Measurements from ENCODE around the gene UVRAG. TPM values are rescaled to one million over a fixed set of nuclear protein-coding genes. Genes with fewer than 3 reads are reported as not detected.
A peak's percentile ranks its signal among the peaks of the same experiment; 100 is the strongest.
"Not testable (repeated sequence)": the region's sequence is repeated elsewhere in the genome, so short reads cannot be mapped to it uniquely, and the experiment has no call there.

The UVRAG gene
- total RNA-seq, 1 donor = 28.2 TPM

- no peak overlapping the region for H3K4me3 ChIP-seq (ENCODE audit: insufficient read depth, low read length)
- H3K79me2 ChIP-seq (ENCODE audit: insufficient read depth, low read length) = no peaks in the 10 kb centered on the region
- no peak overlapping the region for H3K27ac ChIP-seq (ENCODE audit: low read depth, low read length)
- no peaks in the 10 kb centered on the region for H3K9me3 ChIP-seq (ENCODE audit: low read depth, low read length)
- H3K27me3 ChIP-seq (ENCODE audit: insufficient read depth, low read length) = no peaks in the 10 kb centered on the region
- no peak for TF ChIP-seq CTCF (IDR thresholded peaks at IDR 0.05; ENCODE audit: extremely low read depth, low read depth, low read length)
- no peak for DNase-seq (ENCODE audit: insufficient read length, low spot score, missing footprints)
- H4K20me1 ChIP-seq (ENCODE audit: insufficient read depth, low read length) = peaks cover 3% of the 10 kb centered on the region
- no peak overlapping the region for H3K4me2 ChIP-seq (ENCODE audit: insufficient read depth, low read length)
- no peak overlapping the region for H2AFZ ChIP-seq (ENCODE audit: low read length)
- peaks cover 8% of the 10 kb centered on the region for H3K4me1 ChIP-seq (ENCODE audit: insufficient read depth, low read length)
- H3K36me3 ChIP-seq (ENCODE audit: insufficient read depth, low read length) = no peaks in the 10 kb centered on the region
Measured at GRCh38 chr11:76049511-76049910, 234.5 kb downstream of the UVRAG start.

- DNase-seq (ENCODE audit: insufficient read length, low spot score, missing footprints) = no peak
- Histone ChIP-seq H3K9me3 (ENCODE audit: low read depth, low read length) (no peaks in the 10 kb centered on the region), H3K4me1 (ENCODE audit: insufficient read depth, low read length) (peaks cover 6% of the 10 kb centered on the region), H3K79me2 (ENCODE audit: insufficient read depth, low read length) (no peaks in the 10 kb centered on the region), H2AFZ (ENCODE audit: low read length) (no peak overlapping the region), H3K4me2 (ENCODE audit: insufficient read depth, low read length) (no peak overlapping the region), H3K4me3 (ENCODE audit: insufficient read depth, low read length) (no peak overlapping the region), H3K36me3 (ENCODE audit: insufficient read depth, low read length) (no peaks in the 10 kb centered on the region), H3K27me3 (ENCODE audit: insufficient read depth, low read length) (no peaks in the 10 kb centered on the region), H4K20me1 (ENCODE audit: insufficient read depth, low read length) (peaks cover 3% of the 10 kb centered on the region), H3K27ac (ENCODE audit: low read depth, low read length) (no peak overlapping the region)
- no peak for TF ChIP-seq CTCF (IDR thresholded peaks at IDR 0.05; ENCODE audit: extremely low read depth, low read depth, low read length)
Measured at GRCh38 chr11:76051937-76052336, 236.9 kb downstream of the UVRAG start.

GRCh38 chr11:76054330-76054729, 239.3 kb downstream of the UVRAG start:
- Histone ChIP-seq H3K4me2 (ENCODE audit: insufficient read depth, low read length) (no peak overlapping the region), H4K20me1 (ENCODE audit: insufficient read depth, low read length) (peaks cover 3% of the 10 kb centered on the region), H3K36me3 (ENCODE audit: insufficient read depth, low read length) (no peaks in the 10 kb centered on the region), H3K4me3 (ENCODE audit: insufficient read depth, low read length) (no peak overlapping the region), H2AFZ (ENCODE audit: low read length) (no peak overlapping the region), H3K27ac (ENCODE audit: low read depth, low read length) (no peak overlapping the region), H3K79me2 (ENCODE audit: insufficient read depth, low read length) (no peaks in the 10 kb centered on the region), H3K4me1 (ENCODE audit: insufficient read depth, low read length) (no peaks in the 10 kb centered on the region), H3K9me3 (ENCODE audit: low read depth, low read length) (no peaks in the 10 kb centered on the region), H3K27me3 (ENCODE audit: insufficient read depth, low read length) (no peaks in the 10 kb centered on the region)
- DNase-seq (ENCODE audit: insufficient read length, low spot score, missing footprints) = peak; percentile 39
- no peak for TF ChIP-seq CTCF (IDR thresholded peaks at IDR 0.05; ENCODE audit: extremely low read depth, low read depth, low read length)

- Histone ChIP-seq H3K27me3 (ENCODE audit: insufficient read depth, low read length) (no peaks in the 10 kb centered on the region), H3K9me3 (ENCODE audit: low read depth, low read length) (no peaks in the 10 kb centered on the region), H3K4me3 (ENCODE audit: insufficient read depth, low read length) (no peak overlapping the region), H4K20me1 (ENCODE audit: insufficient read depth, low read length) (peaks cover 1% of the 10 kb centered on the region), H3K4me2 (ENCODE audit: insufficient read depth, low read length) (no peak overlapping the region), H3K27ac (ENCODE audit: low read depth, low read length) (no peak overlapping the region), H2AFZ (ENCODE audit: low read length) (no peak overlapping the region), H3K36me3 (ENCODE audit: insufficient read depth, low read length) (no peaks in the 10 kb centered on the region), H3K79me2 (ENCODE audit: insufficient read depth, low read length) (no peaks in the 10 kb centered on the region), H3K4me1 (ENCODE audit: insufficient read depth, low read length) (no peaks in the 10 kb centered on the region)
- TF ChIP-seq CTCF (IDR thresholded peaks at IDR 0.05; ENCODE audit: extremely low read depth, low read depth, low read length) = no peak
- no peak for DNase-seq (ENCODE audit: insufficient read length, low spot score, missing footprints)
Measured at GRCh38 chr11:76056876-76057275, 241.9 kb downstream of the UVRAG start.

- H3K27ac ChIP-seq (ENCODE audit: low read depth, low read length); H3K4me3 ChIP-seq (ENCODE audit: insufficient read depth, low read length); H3K4me1 ChIP-seq (ENCODE audit: insufficient read depth, low read length); H3K27me3 ChIP-seq (ENCODE audit: insufficient read depth, low read length); H3K36me3 ChIP-seq (ENCODE audit: insufficient read depth, low read length); DNase-seq (ENCODE audit: insufficient read length, low spot score, missing footprints); H3K9me3 ChIP-seq (ENCODE audit: low read depth, low read length); H3K4me2 ChIP-seq (ENCODE audit: insufficient read depth, low read length); H4K20me1 ChIP-seq (ENCODE audit: insufficient read depth, low read length); H3K79me2 ChIP-seq (ENCODE audit: insufficient read depth, low read length); H2AFZ ChIP-seq (ENCODE audit: low read length): not testable (repeated sequence)
Measured at GRCh38 chr11:76060475-76061036, 245.5 kb downstream of the UVRAG start.

Data from osteoblast (primary cell).